Gastrocnemius medialis (tissue), 4 donors: Measurements from ENCODE around the gene ILRUN.
"Not testable (repeated sequence)": the region's sequence is repeated elsewhere in the genome, so short reads cannot be mapped to it uniquely, and the experiment has no call there.

Experiments used
- POLR2A ChIP-seq, 2 donors: fragments of 450-650 bp; IDR thresholded peaks; one replicate each; pipeline ENCODE4 v1.6.1; 2017; ENCODE audit warnings: antibody characterized with exemption in 2 of 2, mild to moderate bottlenecking in 2 of 2, moderate library complexity in 2 of 2
- TF ChIP-seq, protein P1 (sequence below), 5 experiments: fragments of 450-650 bp in 3 of 5; fragments of 200-600 bp in 2 of 5; sonication (generic) in 2 of 5; IDR thresholded peaks in 4 of 5; conservative IDR thresholded peaks in 1 of 5; 1 replicate in 4 of 5; 2 replicates in 1 of 5; pipeline ENCODE4 v1.5.1; 2016 to 2019; ENCODE audit warnings: antibody characterized with exemption in 5 of 5, mild to moderate bottlenecking in 3 of 5, moderate library complexity in 3 of 5

DNA sequence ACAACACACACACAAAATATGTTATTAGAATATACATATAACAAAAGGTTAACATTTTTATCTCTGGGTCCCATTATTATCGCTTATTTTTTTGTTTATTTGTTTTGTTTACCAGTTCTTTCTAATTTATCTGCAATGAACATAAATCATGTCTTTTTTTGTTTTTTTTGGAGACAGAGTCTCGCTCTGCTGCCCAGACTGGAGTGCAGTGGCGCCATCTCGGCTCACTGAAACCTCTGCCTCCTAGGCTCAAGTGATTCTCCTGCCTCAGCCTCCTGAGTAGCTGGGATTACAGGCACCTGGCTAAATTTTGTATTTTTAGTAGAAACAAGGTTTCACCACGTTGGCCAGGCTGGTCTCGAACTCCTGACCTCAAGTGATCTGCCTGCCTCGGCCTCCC, 16.3 kb downstream of the ILRUN start:
- TF ChIP-seq, protein P1, sequence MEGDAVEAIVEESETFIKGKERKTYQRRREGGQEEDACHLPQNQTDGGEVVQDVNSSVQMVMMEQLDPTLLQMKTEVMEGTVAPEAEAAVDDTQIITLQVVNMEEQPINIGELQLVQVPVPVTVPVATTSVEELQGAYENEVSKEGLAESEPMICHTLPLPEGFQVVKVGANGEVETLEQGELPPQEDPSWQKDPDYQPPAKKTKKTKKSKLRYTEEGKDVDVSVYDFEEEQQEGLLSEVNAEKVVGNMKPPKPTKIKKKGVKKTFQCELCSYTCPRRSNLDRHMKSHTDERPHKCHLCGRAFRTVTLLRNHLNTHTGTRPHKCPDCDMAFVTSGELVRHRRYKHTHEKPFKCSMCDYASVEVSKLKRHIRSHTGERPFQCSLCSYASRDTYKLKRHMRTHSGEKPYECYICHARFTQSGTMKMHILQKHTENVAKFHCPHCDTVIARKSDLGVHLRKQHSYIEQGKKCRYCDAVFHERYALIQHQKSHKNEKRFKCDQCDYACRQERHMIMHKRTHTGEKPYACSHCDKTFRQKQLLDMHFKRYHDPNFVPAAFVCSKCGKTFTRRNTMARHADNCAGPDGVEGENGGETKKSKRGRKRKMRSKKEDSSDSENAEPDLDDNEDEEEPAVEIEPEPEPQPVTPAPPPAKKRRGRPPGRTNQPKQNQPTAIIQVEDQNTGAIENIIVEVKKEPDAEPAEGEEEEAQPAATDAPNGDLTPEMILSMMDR (IDR thresholded peaks at IDR 0.05 in 4 of 5, conservative IDR thresholded peaks at IDR 0.05 in 1 of 5) = not testable (repeated sequence)
- TF ChIP-seq POLR2A (IDR thresholded peaks at IDR 0.05) = not testable (repeated sequence)
